Ishikawa (cell line): ENCODE results near the gene ATXN1.

Source experiments
- CEBPB ChIP-seq: IDR thresholded peaks from 2 replicates; pipeline ENCODE4 v1.6.1; 2012
- EGR1 ChIP-seq: IDR thresholded peaks from 2 replicates; pipeline ENCODE4 v1.6.1; 2012
- EP300 ChIP-seq: IDR thresholded peaks from 2 replicates; pipeline ENCODE4 v1.6.1; 2012; ENCODE audit warnings: borderline replicate concordance
- MAX ChIP-seq: IDR thresholded peaks from 2 replicates; pipeline ENCODE4 v1.6.1; 2012
- NFIC ChIP-seq: IDR thresholded peaks from 2 replicates; pipeline ENCODE4 v1.6.1; 2012
- RAD21 ChIP-seq: IDR thresholded peaks from 2 replicates; pipeline ENCODE4 v1.6.1; 2012; ENCODE audit warnings: low read depth
- REST ChIP-seq: IDR thresholded peaks from 2 replicates; pipeline ENCODE4 v1.6.1; 2012; ENCODE audit warnings: low read depth, mild to moderate bottlenecking
- TAF1 ChIP-seq: IDR thresholded peaks from 2 replicates; pipeline ENCODE4 v1.6.1; 2012; ENCODE audit warnings: low read depth, mild to moderate bottlenecking
- TEAD4 ChIP-seq: IDR thresholded peaks from 2 replicates; pipeline ENCODE4 v1.6.1; 2012
- USF1 ChIP-seq: IDR thresholded peaks from 2 replicates; pipeline ENCODE4 v1.6.1; 2012
- YY1 ChIP-seq: IDR thresholded peaks from 2 replicates; pipeline ENCODE4 v1.6.1; 2012; ENCODE audit warnings: low read depth
- ZBTB7A ChIP-seq: IDR thresholded peaks from 2 replicates; pipeline ENCODE4 v1.6.1; 2012; ENCODE audit warnings: low read depth

GRCh38 chr6:16805243-16805950, 44.1 kb upstream of the ATXN1 start:
- TF ChIP-seq TEAD4 = no peak
- no peak for TF ChIP-seq YY1
- no peak for TF ChIP-seq TAF1
- 0 out of 2 replicates have a peak, but pooled peaks have one; percentile 11 for TF ChIP-seq CEBPB
- no peak for TF ChIP-seq EP300
- no peak for TF ChIP-seq MAX
- no peak for TF ChIP-seq REST
- no peak for TF ChIP-seq RAD21
- TF ChIP-seq NFIC = no peak
- TF ChIP-seq USF1 = no peak
- TF ChIP-seq EGR1 = no peak
- TF ChIP-seq ZBTB7A = no peak
